Stimulated activated CD4-positive, alpha-beta T cell treated with anti-CD3 and anti-CD28 coated beads, Interleukin-12 subunit alpha, Interleukin-12 subunit beta, amount 100 ng/mL, for 48 hours (primary cell): Measurements from ENCODE around the gene DUOX1.
A peak's percentile ranks its signal among the peaks of the same experiment; 100 is the strongest.
"Not testable (repeated sequence)": the region's sequence is repeated elsewhere in the genome, so short reads cannot be mapped to it uniquely, and the experiment has no call there.

Source experiments
- DNase-seq, 3 donors: peaks; one replicate each; pipeline ENCODE4 v3.0.0-alpha.2; 2020; ENCODE audit warnings: low read depth in 2 of 3, low spot score in 1 of 3

DUOX1 gene

GRCh38 chr15:45120081-45120972 is 9.5 kb upstream of the DUOX1 start:
- DNase-seq = no peak

GRCh38 chr15:45121020-45121419 is 8.8 kb upstream of the DUOX1 start:
- no peak for DNase-seq

- DNase-seq = no peak
Observed at GRCh38 chr15:45121706-45122417, 7.9 kb upstream of the DUOX1 start.

- no peak for DNase-seq
Observed at GRCh38 chr15:45122719-45123118, 7.1 kb upstream of the DUOX1 start.

- DNase-seq = no peak
Observed at GRCh38 chr15:45123397-45123796, 6.4 kb upstream of the DUOX1 start.

GRCh38 chr15:45126535-45127158 is 3.1 kb upstream of the DUOX1 start:
- DNase-seq = peak in 1 of 3 donors; percentile 36

GRCh38 chr15:45128971-45129639 is 689 bp upstream of the DUOX1 start:
- DNase-seq = no peak

GRCh38 chr15:45130291-45131000 is 652 bp downstream of the DUOX1 start:
- no peak for DNase-seq

- no peak for DNase-seq
Observed at GRCh38 chr15:45131510-45131909, 1.7 kb downstream of the DUOX1 start.

- DNase-seq = no peak
Observed at GRCh38 chr15:45132844-45133560, 3.2 kb downstream of the DUOX1 start.

GRCh38 chr15:45133561-45133920 is 3.7 kb downstream of the DUOX1 start:
- DNase-seq = no peak

GRCh38 chr15:45134046-45134445 is 4.3 kb downstream of the DUOX1 start:
- DNase-seq = no peak

GRCh38 chr15:45134682-45135604 is 5.1 kb downstream of the DUOX1 start:
- DNase-seq = no peak

- not testable (repeated sequence) for DNase-seq
Observed at GRCh38 chr15:45135705-45136377, 6.0 kb downstream of the DUOX1 start.

GRCh38 chr15:45136378-45136764 is 6.6 kb downstream of the DUOX1 start:
- DNase-seq = no peak

GRCh38 chr15:45137703-45138102 is 7.9 kb downstream of the DUOX1 start:
- no peak for DNase-seq

- DNase-seq = no peak
Observed at GRCh38 chr15:45138814-45139765, 9.3 kb downstream of the DUOX1 start.
